IMR-90 (cell line): ENCODE measurements around the gene CNST. TPM values are rescaled to one million over a fixed set of nuclear protein-coding genes. Genes with fewer than 3 reads are reported as not detected.

ENCODE experiments used
- ATAC-seq: fragments of 200-7000 bp; cut with Tn5 transposase; 2 replicates; pipeline ENCODE4 v1.9.1; 2020; ENCODE audit warnings: low read depth, mild to moderate bottlenecking, moderate library complexity
- BruUV-seq: library from RNA; stranded (reverse); fragments of 400-500 nt; replicated peaks from 2 replicates; lab custom pipeline; 2021; lab: Mats Ljungman, UMichigan
- CTCF ChIA-PET: fragments of 300-600 bp; formaldehyde crosslinking; extraction: SDS; loops from one replicate; lab custom pipeline; 2021; ENCODE audit warnings: antibody characterized with exemption; lab: Yijun Ruan, JAX
- POLR2A ChIA-PET: fragments of 300-600 bp; sonication (Branson Sonifier 250); formaldehyde crosslinking; loops from one replicate; lab custom pipeline; 2022; ENCODE audit warnings: antibody characterized with exemption; ENCODE audit not compliant: unreplicated experiment; lab: Charles Lee
- DNase-seq: peaks from one replicate; pipeline ENCODE4 v3.0.0; 2013
- H2AFZ ChIP-seq: replicated peaks from 2 replicates; pipeline ENCODE3; 2013; ENCODE audit warnings: low read length, mild to moderate bottlenecking; ENCODE audit not compliant: poor library complexity
- H2AK5ac ChIP-seq: 2 replicates; pipeline ENCODE4 v1.6.1; 2013; ENCODE audit warnings: low read depth, low read length, inconsistent platforms
- H2AK9ac ChIP-seq: replicated peaks from 2 replicates; pipeline ENCODE3; 2013; ENCODE audit warnings: mild to moderate bottlenecking, low read depth, low read length, moderate library complexity; ENCODE audit not compliant: poor library complexity
- H2BK120ac ChIP-seq: 2 replicates; pipeline ENCODE4 v1.6.1; 2013; ENCODE audit warnings: low read depth, low read length, inconsistent platforms
- H2BK15ac ChIP-seq: 3 replicates; pipeline ENCODE4 v1.6.1; 2013; ENCODE audit warnings: low read depth, low read length, inconsistent platforms
- H2BK20ac ChIP-seq: 2 replicates; pipeline ENCODE4 v1.6.1; 2013; ENCODE audit warnings: low read depth, mild to moderate bottlenecking, inconsistent platforms, low read length, moderate library complexity
- H2BK5ac ChIP-seq: 2 replicates; pipeline ENCODE4 v1.6.1; 2013; ENCODE audit warnings: mild to moderate bottlenecking, low read depth, low read length, inconsistent platforms; ENCODE audit not compliant: poor library complexity, severe bottlenecking
- H3K14ac ChIP-seq: replicated peaks from 2 replicates; pipeline ENCODE4 v1.6.1; 2013; ENCODE audit warnings: low read depth, low read length, inconsistent platforms
- H3K18ac ChIP-seq: 2 replicates; pipeline ENCODE4 v1.6.1; 2013; ENCODE audit warnings: low read depth, low read length, control low read depth
- H3K23ac ChIP-seq: 2 replicates; pipeline ENCODE4 v1.6.1; 2013; ENCODE audit warnings: low read depth, low read length, inconsistent platforms
- H3K27ac ChIP-seq: 2 replicates; pipeline ENCODE4 v1.5.1; 2013; ENCODE audit warnings: mild to moderate bottlenecking, control low read depth, low read length; ENCODE audit not compliant: insufficient read depth
- H3K27me3 ChIP-seq: 2 replicates; pipeline ENCODE4 v1.6.1; 2013; ENCODE audit warnings: low read length; ENCODE audit not compliant: control insufficient read depth, insufficient read depth
- H3K36me3 ChIP-seq: 2 replicates; pipeline ENCODE4 v1.6.1; 2013; ENCODE audit warnings: low read length, mixed read lengths; ENCODE audit not compliant: control insufficient read depth, insufficient read depth
- H3K4ac ChIP-seq: 2 replicates; pipeline ENCODE4 v1.6.1; 2013; ENCODE audit warnings: low read depth, low read length, inconsistent platforms
- H3K4me1 ChIP-seq: 2 replicates; pipeline ENCODE4 v1.6.1; 2013; ENCODE audit warnings: low read length, mixed read lengths; ENCODE audit not compliant: control insufficient read depth, insufficient read depth
- H3K4me2 ChIP-seq: 2 replicates; pipeline ENCODE4 v1.6.1; 2013; ENCODE audit warnings: low read depth, mild to moderate bottlenecking, control low read depth, low read length, moderate library complexity
- H3K4me3 ChIP-seq: 2 replicates; pipeline ENCODE4 v1.5.1; 2013; ENCODE audit warnings: low read depth, mild to moderate bottlenecking, control low read depth, low read length, moderate library complexity; ENCODE audit not compliant: insufficient read depth
- H3K56ac ChIP-seq: 2 replicates; pipeline ENCODE4 v1.6.1; 2013; ENCODE audit warnings: low read length, inconsistent platforms; ENCODE audit not compliant: insufficient read depth; ENCODE audit errors: extremely low read depth
- H3K79me1 ChIP-seq, 2 experiments: 2 replicates each; pipeline ENCODE4 v1.6.1; 2013; ENCODE audit warnings: low read length in 2 of 2, inconsistent platforms in 1 of 2, low read depth in 1 of 2
- H3K9ac ChIP-seq: 2 replicates; pipeline ENCODE4 v1.6.1; 2013; ENCODE audit warnings: low read depth, low read length, control low read depth
- H3K9me1 ChIP-seq: 2 replicates; pipeline ENCODE4 v1.6.1; 2013; ENCODE audit warnings: low read length, inconsistent platforms; ENCODE audit not compliant: insufficient read depth
- H3K9me3 ChIP-seq: 2 replicates; pipeline ENCODE4 v1.6.1; 2013; ENCODE audit warnings: low read length; ENCODE audit not compliant: control insufficient read depth, insufficient read depth
- H4K20me1 ChIP-seq: 2 replicates; pipeline ENCODE4 v1.6.1; 2013; ENCODE audit warnings: low read length, inconsistent platforms; ENCODE audit not compliant: insufficient read depth
- H4K5ac ChIP-seq: 2 replicates; pipeline ENCODE4 v1.6.1; 2013; ENCODE audit warnings: mild to moderate bottlenecking, low read depth, low read length, control low read depth
- H4K8ac ChIP-seq, 2 experiments: 2 replicates each; pipeline ENCODE4 v1.6.1; 2013; ENCODE audit warnings: low read depth in 2 of 2, low read length in 2 of 2, control low read depth in 1 of 2, inconsistent platforms in 1 of 2
- H4K91ac ChIP-seq: 2 replicates; pipeline ENCODE4 v1.6.1; 2013; ENCODE audit warnings: low read depth, low read length, inconsistent platforms; ENCODE audit not compliant: insufficient read depth
- BHLHE40 ChIP-seq: fragments of 150-350 bp; IDR thresholded peaks from 2 replicates; pipeline ENCODE4 v1.6.1; 2016; ENCODE audit warnings: mild to moderate bottlenecking, low read depth, low read length
- CEBPB ChIP-seq: IDR thresholded peaks from 2 replicates; pipeline ENCODE4 v1.6.1; 2012; ENCODE audit warnings: low read depth, low read length, improper control_type of control experiment
- CHD1 ChIP-seq: IDR thresholded peaks from 2 replicates; pipeline ENCODE4 v1.6.1; 2012; ENCODE audit warnings: low read depth, low read length, improper control_type of control experiment
- CTCF ChIP-seq: conservative IDR thresholded peaks from 2 replicates; pipeline ENCODE4 v1.5.1; 2012; ENCODE audit warnings: mild to moderate bottlenecking, low read depth, low read length, improper control_type of control experiment
- ELK1 ChIP-seq: fragments of 150-350 bp; IDR thresholded peaks from 2 replicates; pipeline ENCODE4 v1.6.1; 2016; ENCODE audit warnings: low read depth, mild to moderate bottlenecking, low read length, moderate library complexity, borderline replicate concordance
- FOS ChIP-seq: fragments of 150-350 bp; IDR thresholded peaks from 2 replicates; pipeline ENCODE4 v1.6.1; 2016; ENCODE audit warnings: low read depth, low read length
- MAZ ChIP-seq: IDR thresholded peaks from 2 replicates; pipeline ENCODE4 v1.6.1; 2012; ENCODE audit warnings: low read depth, mild to moderate bottlenecking, low read length, improper control_type of control experiment, moderate library complexity, borderline replicate concordance
- MXI1 ChIP-seq: IDR thresholded peaks from 2 replicates; pipeline ENCODE4 v1.6.1; 2012; ENCODE audit warnings: low read depth, mild to moderate bottlenecking, low read length, moderate library complexity, borderline replicate concordance
- NFE2L2 ChIP-seq: fragments of 150-350 bp; IDR thresholded peaks from 2 replicates; pipeline ENCODE4 v1.6.1; 2016; ENCODE audit warnings: low read depth, mild to moderate bottlenecking, low read length
- POLR2A ChIP-seq: IDR thresholded peaks from 2 replicates; pipeline ENCODE4 v1.6.1; 2012; ENCODE audit warnings: mild to moderate bottlenecking, low read depth, low read length
- RCOR1 ChIP-seq: IDR thresholded peaks from 2 replicates; pipeline ENCODE4 v1.6.1; 2012; ENCODE audit warnings: mild to moderate bottlenecking, low read length, improper control_type of control experiment; ENCODE audit not compliant: insufficient replicate concordance
- SMC3 ChIP-seq: fragments of 150-350 bp; IDR thresholded peaks from 2 replicates; pipeline ENCODE4 v1.6.1; 2016; ENCODE audit warnings: low read depth, mild to moderate bottlenecking, antibody characterized with exemption, low read length, moderate library complexity
- USF2 ChIP-seq: fragments of 150-350 bp; IDR thresholded peaks from 2 replicates; pipeline ENCODE4 v1.6.1; 2017; ENCODE audit warnings: mild to moderate bottlenecking, antibody characterized with exemption, low read length, low read depth
- WGBS, 2 experiments: methylation state at CpG; one replicate each; pipeline versions ENCODE4 v1.1.5 to v1.1.7; 2013; ENCODE audit warnings: missing lambda C conversion rate in 2 of 2; ENCODE audit not compliant: insufficient read length in 1 of 2; ENCODE audit errors: extremely low coverage in 2 of 2; 5-methylcytosine and 5-hydroxymethylcytosine counted together
- dilution Hi-C: fragments of 300-500 bp; cut with HindIII; formaldehyde crosslinking; loops from one replicate; pipeline ENCODE4 v1.14.3; 2018; ENCODE audit warnings: low sequenced_read_pairs; ENCODE audit not compliant: unreplicated experiment
- in situ Hi-C: fragments of 300-500 bp; cut with MboI; formaldehyde crosslinking; loops from 3 replicates; pipeline ENCODE4 v1.14.3; 2019; ENCODE audit warnings: low sequenced_read_pairs, inconsistent platforms, mixed read lengths
- intact Hi-C: fragments of 100-400 bp; cut with micrococcal nuclease; formaldehyde crosslinking; loops from 2 replicates; pipeline ENCODE4 v1.10.0; 2022
- polyA plus RNA-seq, 3 experiments: library from polyadenylated mRNA; depleted of rRNA; stranded (reverse); fragments of >200 nt; gene quantifications; 2 replicates each; pipeline ENCODE4 v1.2.3, GENCODE V29; 2012; ENCODE audit warnings: low replicate concordance in 1 of 3
- total RNA-seq: library from RNA; depleted of rRNA; stranded (reverse); fragments of >200 nt; gene quantifications from 2 replicates; pipeline ENCODE4 v1.2.3, GENCODE V29; 2012

Gene CNST
- total and polyA plus RNA-seq, 2 of the 4 experiments (the other 2 are of a cell fraction), result 15.4 to 25.5 TPM

DNA sequence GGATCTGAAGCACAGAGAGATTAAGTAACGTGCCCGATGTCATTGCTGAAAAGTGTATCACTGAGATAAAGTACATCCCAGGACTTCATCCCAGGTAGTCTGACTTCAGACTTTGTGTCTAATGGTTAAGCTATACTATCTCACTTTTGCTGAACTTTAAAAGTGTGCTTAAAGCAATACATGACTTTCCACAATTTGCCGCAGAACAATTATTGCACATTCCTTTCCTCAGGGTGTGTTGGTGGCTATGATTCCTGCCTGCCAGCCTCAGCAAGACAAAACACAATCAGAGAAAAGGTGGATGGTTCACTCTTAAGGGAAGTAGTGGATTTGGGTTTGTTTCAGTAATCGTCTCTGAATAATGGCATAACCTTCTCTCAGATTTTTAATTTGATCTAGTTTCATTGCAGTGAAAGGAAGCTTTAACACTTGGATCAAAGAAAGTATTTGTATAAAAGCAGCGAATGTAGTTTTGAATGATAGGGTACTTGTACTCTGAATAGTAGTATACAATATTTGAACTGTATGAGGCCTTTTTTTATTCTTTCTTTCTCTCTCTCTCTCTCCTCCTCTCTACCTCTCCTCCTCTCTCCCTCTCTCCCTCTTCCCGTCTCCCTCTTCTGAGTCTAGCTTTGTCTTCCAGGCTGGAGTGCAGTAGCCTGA is 47.0 kb downstream of the CNST start:
- no peak overlapping the region for H3K18ac ChIP-seq
- no peak overlapping the region for H3K56ac ChIP-seq
- no peak overlapping the region for H4K91ac ChIP-seq
- no peaks in the 10 kb centered on the region for H4K20me1 ChIP-seq
- no peak overlapping the region for H3K27ac ChIP-seq
- H2BK15ac ChIP-seq, result no peak overlapping the region
- no peak overlapping the region for H2BK20ac ChIP-seq
- no peak overlapping the region for H3K14ac ChIP-seq
- H2AFZ ChIP-seq, result no peak overlapping the region
- no peak overlapping the region for H4K5ac ChIP-seq
- H3K4ac ChIP-seq, result no peak overlapping the region
- dilution Hi-C loops, result no loop called here
- H3K4me3 ChIP-seq, result no peak overlapping the region
- H3K23ac ChIP-seq, result no peak overlapping the region
- peaks cover 13 to 78% of the 10 kb centered on the region in 2 experiments for H3K79me1 ChIP-seq
- no peak overlapping the region for H4K8ac ChIP-seq
- no peaks in the 10 kb centered on the region for H3K9me3 ChIP-seq
- no peak overlapping the region for H2AK9ac ChIP-seq
- H2BK120ac ChIP-seq, result no peak overlapping the region
- H3K4me1 ChIP-seq, result peaks cover 8% of the 10 kb centered on the region
- BruUV-seq, result no TSS peak
- no peak overlapping the region; the same call in 1 of the 2 replicates for H2AK5ac ChIP-seq
- no CpG with 5 or more reads among the region's 6 CpGs for WGBS, 2 experiments
- intact Hi-C loops, result no loop called here
- TF ChIP-seq POLR2A (no peak), MAZ (no peak), CEBPB (no peak), CTCF (no peak), USF2 (no peak), ELK1 (no peak), MXI1 (no peak), CHD1 (no peak), NFE2L2 (no peak), FOS (no peak), BHLHE40 (no peak), SMC3 (no peak), RCOR1 (no peak)
- no peak overlapping the region for H3K4me2 ChIP-seq
- H3K9ac ChIP-seq, result no peak overlapping the region
- H3K9me1 ChIP-seq, result peaks cover 4% of the 10 kb centered on the region
- no peaks in the 10 kb centered on the region for H3K27me3 ChIP-seq
- DNase-seq (no peak), ATAC-seq (no peak)
- ChIA-PET CTCF (interaction anchor here (1.0 kb wide), 1 partner anchor 9 kb away, joined by 3 read pairs; no protein-coding TSS in a partner anchor), POLR2A (no interaction called here)
- no peaks in the 10 kb centered on the region for H3K36me3 ChIP-seq
- in situ Hi-C loops, result no loop called here
- no peak overlapping the region for H2BK5ac ChIP-seq
